Embryonic facial prominence (tissue), 1 donor: ENCODE data around the gene TBL1XR1.

Source experiments
- DNase-seq: peaks from one replicate; pipeline ENCODE4 v3.0.0-alpha.2; 2016; ENCODE audit errors: extremely low spot score

Gene TBL1XR1

GRCh38 chr3:177061369-177061768, 135.9 kb downstream of the TBL1XR1 start:
- no peak for DNase-seq

- no peak for DNase-seq
Measured at GRCh38 chr3:177060492-177060891, 136.8 kb downstream of the TBL1XR1 start.

- DNase-seq, result no peak
Measured at GRCh38 chr3:177058648-177059047, 138.6 kb downstream of the TBL1XR1 start.

- no peak for DNase-seq
Measured at GRCh38 chr3:177057768-177058167, 139.5 kb downstream of the TBL1XR1 start.

GRCh38 chr3:177056927-177057326, 140.4 kb downstream of the TBL1XR1 start:
- no peak for DNase-seq

- DNase-seq, result no peak
Measured at GRCh38 chr3:177055605-177056571, 141.4 kb downstream of the TBL1XR1 start.

GRCh38 chr3:177053107-177053506, 144.2 kb downstream of the TBL1XR1 start:
- no peak for DNase-seq

- DNase-seq, result no peak
Measured at GRCh38 chr3:177051411-177051810, 145.9 kb downstream of the TBL1XR1 start.

- peak; percentile 72 for DNase-seq
Measured at GRCh38 chr3:177050501-177051237, 146.6 kb downstream of the TBL1XR1 start.

GRCh38 chr3:177045767-177046166, 151.5 kb downstream of the TBL1XR1 start:
- DNase-seq, result no peak

- DNase-seq, result no peak
Measured at GRCh38 chr3:177045222-177045621, 152.1 kb downstream of the TBL1XR1 start.

GRCh38 chr3:177041730-177042551, 155.3 kb downstream of the TBL1XR1 start:
- DNase-seq, result no peak

- DNase-seq, result no peak
Measured at GRCh38 chr3:177041021-177041729, 156.1 kb downstream of the TBL1XR1 start.

GRCh38 chr3:177039490-177040274, 157.6 kb downstream of the TBL1XR1 start:
- no peak for DNase-seq

- no peak for DNase-seq
Measured at GRCh38 chr3:177037241-177037640, 160.0 kb downstream of the TBL1XR1 start.

GRCh38 chr3:177035676-177036075, 161.6 kb downstream of the TBL1XR1 start:
- no peak for DNase-seq

GRCh38 chr3:177034832-177035475, 162.3 kb downstream of the TBL1XR1 start:
- DNase-seq, result no peak

GRCh38 chr3:177026505-177027277, 170.6 kb downstream of the TBL1XR1 start:
- no peak for DNase-seq

- DNase-seq, result no peak
Measured at GRCh38 chr3:177015881-177016280, 181.4 kb downstream of the TBL1XR1 start.
